Erythroblast (primary cell): ENCODE data around the gene SPATA1.
"Not testable (repeated sequence)": the region's sequence is repeated elsewhere in the genome, so short reads cannot be mapped to it uniquely, and the experiment has no call there.

Experiments used
- DNase-seq, 2 experiments: peaks; one replicate each; lab custom pipeline; 2025; lab: John Stamatoyannopoulos, UW
- GATA1 ChIP-seq: IDR thresholded peaks from 2 replicates; pipeline ENCODE4 v1.6.1; 2011; ENCODE audit warnings: low read depth, mild to moderate bottlenecking, control low read depth, low read length, moderate library complexity
- POLR2A ChIP-seq: IDR thresholded peaks from 2 replicates; pipeline ENCODE4 v1.6.1; 2011; ENCODE audit warnings: mild to moderate bottlenecking, low read length

Gene SPATA1

DNA sequence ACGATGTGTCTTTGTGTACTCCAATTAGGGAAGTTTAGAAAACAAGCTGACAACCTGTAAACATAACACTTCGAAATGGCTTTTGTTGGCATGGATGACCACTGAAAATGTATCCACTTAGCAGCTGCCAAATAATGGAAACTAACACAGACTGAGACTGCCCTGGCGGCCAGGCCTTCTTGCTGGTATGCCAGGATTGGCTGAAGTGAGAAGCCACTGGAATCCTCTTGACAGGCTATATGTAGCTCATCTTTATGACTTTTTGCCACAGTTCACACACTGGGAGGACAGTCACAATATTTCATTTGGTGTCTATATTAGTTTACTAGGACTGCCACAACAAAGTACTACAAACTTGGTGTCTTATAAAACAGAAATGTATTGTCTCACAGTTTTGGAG is 80.9 kb downstream of the SPATA1 start:
- no peak for TF ChIP-seq POLR2A
- TF ChIP-seq GATA1 = no peak
- no peak for DNase-seq

- not testable (repeated sequence) for DNase-seq
Observed at GRCh38 chr1:84594959-84595358, 88.8 kb downstream of the SPATA1 start.

GRCh38 chr1:84597011-84597410 is 90.8 kb downstream of the SPATA1 start:
- no peak for TF ChIP-seq GATA1
- TF ChIP-seq POLR2A = no peak
- DNase-seq = no peak

DNA sequence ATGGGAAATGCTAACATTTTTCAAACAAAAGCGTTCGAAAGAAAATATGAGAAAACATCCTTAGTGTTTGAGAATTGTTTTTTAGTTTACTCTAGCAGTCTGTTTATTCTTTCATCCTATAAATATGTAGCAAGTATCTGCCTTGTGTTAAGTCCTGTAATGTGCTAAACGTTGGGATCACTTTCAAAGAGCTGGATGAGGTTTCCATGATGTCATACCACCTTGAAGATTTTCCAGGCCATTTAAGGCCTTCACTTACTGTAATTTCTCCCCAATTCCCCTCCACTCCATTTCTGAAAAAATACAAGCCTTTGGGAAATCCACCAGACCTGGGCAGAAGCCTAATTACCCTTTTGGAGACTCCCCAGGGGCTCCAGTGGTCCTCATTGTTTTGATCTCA is 92.2 kb downstream of the SPATA1 start:
- no peak for DNase-seq
- TF ChIP-seq GATA1 (no peak), POLR2A (no peak)

DNA sequence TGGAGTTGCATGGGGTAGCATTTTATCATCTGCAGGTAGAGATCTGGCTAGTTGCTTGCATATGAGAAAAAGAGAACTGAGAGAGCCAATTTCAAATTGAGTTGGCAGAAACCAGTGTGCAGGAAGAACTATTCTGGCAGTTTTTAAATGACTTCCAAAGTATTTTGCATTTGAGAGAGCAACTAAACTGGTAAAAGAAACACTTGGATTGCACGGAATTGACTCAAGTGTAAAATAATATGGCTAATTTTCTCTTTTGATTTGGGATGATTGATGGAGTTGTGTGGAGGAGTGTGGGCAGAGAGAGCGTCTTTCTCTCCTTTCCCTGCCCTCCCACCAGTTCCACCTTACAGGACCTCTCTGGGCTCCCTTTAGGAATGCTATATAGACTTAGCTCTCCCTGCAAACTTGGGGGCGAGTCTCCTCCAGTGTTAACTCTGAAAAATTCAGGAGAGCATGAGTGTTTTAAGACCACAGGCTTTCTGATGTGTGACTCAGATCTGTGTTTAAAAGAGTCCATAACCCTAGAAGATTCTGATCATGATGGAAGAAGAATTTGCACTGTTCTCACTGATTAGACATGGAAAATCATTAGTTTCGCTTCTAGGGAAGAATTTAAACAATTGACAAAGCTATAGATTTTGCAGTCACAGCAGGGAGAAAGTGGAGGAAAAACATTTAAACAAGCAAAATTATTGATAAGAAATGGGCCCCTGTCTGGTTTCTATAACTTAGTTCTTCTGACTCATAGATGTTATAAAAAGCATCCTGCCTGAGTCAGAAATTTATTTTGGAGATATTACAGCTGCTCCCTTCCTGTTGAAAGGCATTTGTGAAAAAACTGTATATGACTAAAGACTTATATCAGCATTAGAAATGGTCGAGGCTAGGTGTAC is 92.9 kb downstream of the SPATA1 start:
- no peak for TF ChIP-seq GATA1
- DNase-seq = no peak

DNA sequence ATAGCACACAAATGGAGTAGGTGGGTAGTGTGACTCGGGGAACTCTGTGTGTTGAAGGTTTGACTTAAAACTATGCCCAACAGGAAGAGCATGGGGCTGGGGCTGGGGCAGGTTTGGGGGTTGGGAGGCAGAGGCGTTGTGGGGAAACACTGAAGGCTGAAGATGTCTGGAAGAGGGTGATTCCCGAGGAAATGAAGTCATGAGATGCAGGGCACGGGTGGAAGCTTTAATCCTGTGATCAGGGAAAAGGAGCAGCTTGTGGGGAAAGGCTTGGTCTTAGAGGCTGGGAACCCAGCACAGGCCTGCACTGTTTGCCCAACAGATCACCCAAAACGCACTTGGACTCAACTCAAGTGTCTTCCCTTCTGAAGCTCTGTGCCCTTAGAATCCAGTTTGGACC is 94.6 kb downstream of the SPATA1 start:
- DNase-seq = no peak
- TF ChIP-seq POLR2A = no peak
- no peak for TF ChIP-seq GATA1

DNA sequence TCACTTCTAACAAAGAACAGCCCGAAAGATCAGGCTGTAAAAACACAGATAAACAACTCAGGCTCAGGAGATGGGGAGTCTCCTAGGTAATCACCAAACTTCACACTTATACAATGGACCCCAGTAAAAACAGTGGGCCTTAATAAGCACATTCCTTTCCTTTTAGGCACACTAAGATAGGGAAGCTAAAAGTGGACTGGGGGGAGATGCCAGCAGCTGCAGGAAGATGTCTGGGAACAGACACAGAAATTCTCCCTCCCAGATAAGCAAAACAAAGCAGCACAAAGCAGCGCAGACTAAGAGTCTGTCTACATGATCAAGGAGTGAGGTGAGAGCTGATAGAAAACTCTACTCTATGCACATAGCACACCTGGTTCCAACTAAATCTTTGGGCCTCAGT is 97.0 kb downstream of the SPATA1 start:
- no peak for TF ChIP-seq GATA1
- no peak for TF ChIP-seq POLR2A
- no peak for DNase-seq

GRCh38 chr1:84603941-84604830 is 98.0 kb downstream of the SPATA1 start:
- peak; percentile 5 to 8 for DNase-seq
- TF ChIP-seq GATA1 (no peak), POLR2A (no peak)

DNA sequence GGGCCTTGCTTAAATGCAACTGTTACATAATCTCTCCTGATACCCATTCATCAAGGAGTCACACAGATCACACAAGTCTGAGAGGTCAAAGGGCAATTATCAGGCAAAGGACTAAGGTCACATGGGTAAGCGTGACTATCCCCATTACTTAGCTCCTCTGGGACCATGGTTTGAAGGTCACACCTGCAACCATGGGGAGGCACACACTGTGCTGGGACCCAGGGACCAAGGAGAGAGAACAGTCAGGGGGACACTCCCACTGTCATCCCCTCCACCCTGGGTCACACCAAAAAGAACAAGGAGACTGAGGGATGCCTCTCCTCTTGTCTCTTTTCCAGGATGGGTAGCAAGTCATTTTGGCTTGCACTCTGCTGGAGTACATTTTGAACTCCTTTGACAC is 99.0 kb downstream of the SPATA1 start:
- DNase-seq = no peak
- TF ChIP-seq GATA1 = no peak
- no peak for TF ChIP-seq POLR2A

GRCh38 chr1:84606977-84607376 is 100.8 kb downstream of the SPATA1 start:
- DNase-seq = no peak
- TF ChIP-seq GATA1 (no peak), POLR2A (no peak)

DNA sequence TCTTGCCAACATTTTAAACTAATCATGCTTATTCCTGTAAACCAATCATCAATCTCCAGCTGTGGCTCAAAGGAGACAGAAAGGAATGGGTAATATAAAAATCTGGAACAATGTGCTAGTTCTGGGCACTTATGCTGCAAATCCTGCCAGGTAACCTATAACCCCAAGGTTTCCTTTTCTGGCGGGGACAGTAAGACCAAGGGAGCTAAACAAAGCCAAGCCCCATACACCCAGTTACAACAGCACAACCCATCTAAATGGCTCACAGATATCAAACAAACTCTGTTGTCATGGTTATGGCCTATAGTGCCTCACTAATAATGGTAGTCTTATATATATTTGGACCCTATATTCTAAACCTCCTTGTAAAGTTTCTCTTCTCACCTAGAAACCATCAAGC is 104.9 kb downstream of the SPATA1 start:
- TF ChIP-seq POLR2A (no peak), GATA1 (no peak)

DNA sequence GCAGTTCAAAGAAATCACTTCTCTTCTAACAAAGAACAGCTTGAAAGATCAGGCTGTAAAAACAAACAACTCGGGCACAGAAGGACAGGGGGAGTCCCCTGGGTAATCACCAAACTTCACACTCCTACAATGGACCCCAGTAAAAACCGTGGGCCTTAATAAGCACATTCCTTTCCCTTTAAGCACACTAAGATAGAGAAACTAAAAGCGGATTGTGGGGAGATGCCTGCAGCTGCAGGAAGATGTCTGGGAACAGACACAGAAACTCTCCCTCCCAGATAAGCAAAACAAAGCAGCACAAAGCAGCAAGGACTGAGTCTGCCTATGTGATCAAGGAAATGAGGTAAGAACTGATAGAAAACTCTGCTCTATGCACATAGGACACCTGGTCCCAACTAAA is 105.6 kb downstream of the SPATA1 start:
- TF ChIP-seq GATA1 (no peak), POLR2A (no peak)
- DNase-seq = no peak

More for the DNA sequence above, 104.9 kb downstream of the SPATA1 start:
- DNase-seq = no peak

DNA sequence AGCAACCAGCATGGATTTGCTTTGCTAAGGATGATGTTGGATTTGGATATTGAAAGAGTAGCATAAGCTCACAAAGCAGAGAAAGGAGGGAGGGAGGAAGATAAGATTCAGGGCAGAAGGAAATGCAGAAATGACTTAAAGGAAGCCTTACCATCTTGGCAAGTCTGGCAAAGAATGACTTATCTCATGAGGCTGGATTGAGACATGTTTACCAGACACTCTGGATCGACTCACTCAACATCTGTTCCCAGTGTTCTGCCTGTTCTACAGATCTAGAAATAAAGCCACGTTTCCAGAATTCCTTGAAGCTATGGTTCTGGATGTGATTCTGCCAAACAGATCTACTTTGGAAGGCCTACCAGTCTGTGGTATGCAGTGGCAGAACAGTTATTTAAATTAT is 106.8 kb downstream of the SPATA1 start:
- TF ChIP-seq GATA1 (no peak), POLR2A (no peak)
- no peak for DNase-seq

DNA sequence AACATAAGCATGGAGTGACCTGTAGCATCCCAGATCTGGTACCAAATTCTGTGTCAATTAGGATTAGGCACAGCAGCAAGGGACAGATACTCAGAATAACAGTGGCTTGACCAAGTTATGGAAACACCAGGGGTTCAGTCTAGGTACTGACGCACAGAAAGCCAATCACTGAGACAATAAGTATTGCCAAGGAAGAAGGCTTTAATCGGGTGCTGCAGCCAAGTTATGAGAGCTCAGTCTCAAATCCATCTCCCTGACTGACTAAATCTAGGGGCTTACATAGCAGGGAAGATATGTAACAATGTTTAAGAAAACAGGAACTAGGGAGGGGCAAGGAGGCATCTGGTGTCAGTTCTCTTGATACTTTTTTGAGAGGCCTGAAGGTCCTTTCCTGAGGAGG is 107.7 kb downstream of the SPATA1 start:
- no peak for TF ChIP-seq GATA1
- no peak for TF ChIP-seq POLR2A
- no peak for DNase-seq

- no peak for TF ChIP-seq GATA1
- no peak for TF ChIP-seq POLR2A
- no peak for DNase-seq
Observed at GRCh38 chr1:84615790-84616189, 109.6 kb downstream of the SPATA1 start.
